T-helper 2 cell treated with Interferon-gamma antibody and Interleukin-4, amounts not matched to agents 5 μg/mL and 100 μg/mL, for 36 hours (primary cell): ENCODE measurements around the gene TMTC2.

ENCODE experiments used
- DNase-seq: peaks from one replicate; pipeline ENCODE4 v3.0.0; 2021; ENCODE audit warnings: low spot score
- H3K27ac Mint-ChIP-seq: one replicate; pipeline ENCODE4 v1.8.0; 2021; ENCODE audit warnings: mild to moderate bottlenecking, mixed read lengths
- H3K27me3 Mint-ChIP-seq: one replicate; pipeline ENCODE4 v1.8.0; 2021; ENCODE audit warnings: low read depth, mixed read lengths
- H3K36me3 Mint-ChIP-seq: one replicate; pipeline ENCODE4 v1.8.0; 2021; ENCODE audit warnings: low read depth, mixed read lengths
- H3K4me1 Mint-ChIP-seq: one replicate; pipeline ENCODE4 v1.8.0; 2021; ENCODE audit warnings: low read depth, mixed read lengths
- H3K4me3 Mint-ChIP-seq: one replicate; pipeline ENCODE4 v1.8.0; 2022; ENCODE audit warnings: mild to moderate bottlenecking, moderate library complexity, mixed read lengths
- H3K9me3 Mint-ChIP-seq: one replicate; pipeline ENCODE4 v1.8.0; 2021; ENCODE audit warnings: mixed read lengths

The TMTC2 gene

DNA sequence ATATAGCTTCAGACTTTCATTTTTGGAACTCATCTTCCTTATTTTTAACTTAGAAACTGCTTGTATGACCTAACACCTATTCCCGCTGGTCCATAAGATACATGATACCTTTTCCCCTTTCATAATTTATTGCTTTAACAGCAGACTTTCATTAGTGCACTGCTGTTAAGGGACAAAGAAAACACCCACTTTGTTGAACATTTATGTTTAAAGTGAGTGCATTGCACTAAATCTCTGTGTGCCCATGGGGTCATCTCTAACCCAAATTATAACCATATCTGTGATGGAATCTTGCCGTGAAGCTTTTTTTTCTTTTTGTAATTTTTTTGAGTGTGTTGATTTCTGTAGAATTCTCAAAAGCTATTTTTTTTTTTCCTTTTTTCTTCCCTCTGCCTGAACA, 261.8 kb downstream of the TMTC2 start:
- DNase-seq, result no peak
- H3K4me3 Mint-ChIP-seq, result no peak overlapping the region
- no peak overlapping the region for H3K27ac Mint-ChIP-seq
- no peaks in the 10 kb centered on the region for H3K9me3 Mint-ChIP-seq
- H3K27me3 Mint-ChIP-seq, result no peaks in the 10 kb centered on the region
- no peaks in the 10 kb centered on the region for H3K4me1 Mint-ChIP-seq
- no peaks in the 10 kb centered on the region for H3K36me3 Mint-ChIP-seq

DNA sequence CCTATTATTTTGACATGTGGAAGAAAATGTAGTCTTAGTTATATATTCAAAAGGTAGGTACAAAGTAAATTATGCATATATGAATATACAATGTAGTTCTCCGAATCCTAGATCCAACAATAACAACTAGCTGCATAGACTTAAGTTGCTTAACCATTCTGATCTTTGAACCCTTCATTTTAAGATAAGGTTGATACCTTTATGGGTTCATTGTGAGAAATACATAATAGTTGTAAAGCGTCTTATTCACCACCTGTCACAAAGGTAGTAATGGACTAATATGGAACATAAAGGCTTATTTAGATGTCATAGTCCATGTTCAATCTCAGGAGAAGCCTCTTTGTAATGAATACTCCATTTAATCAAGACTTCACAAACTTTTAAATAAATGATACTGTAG, 263.6 kb downstream of the TMTC2 start:
- no peak for DNase-seq
- H3K36me3 Mint-ChIP-seq, result no peaks in the 10 kb centered on the region
- H3K4me1 Mint-ChIP-seq, result no peaks in the 10 kb centered on the region
- H3K27me3 Mint-ChIP-seq, result no peaks in the 10 kb centered on the region
- no peaks in the 10 kb centered on the region for H3K9me3 Mint-ChIP-seq
- H3K4me3 Mint-ChIP-seq, result no peak overlapping the region
- no peak overlapping the region for H3K27ac Mint-ChIP-seq

DNA sequence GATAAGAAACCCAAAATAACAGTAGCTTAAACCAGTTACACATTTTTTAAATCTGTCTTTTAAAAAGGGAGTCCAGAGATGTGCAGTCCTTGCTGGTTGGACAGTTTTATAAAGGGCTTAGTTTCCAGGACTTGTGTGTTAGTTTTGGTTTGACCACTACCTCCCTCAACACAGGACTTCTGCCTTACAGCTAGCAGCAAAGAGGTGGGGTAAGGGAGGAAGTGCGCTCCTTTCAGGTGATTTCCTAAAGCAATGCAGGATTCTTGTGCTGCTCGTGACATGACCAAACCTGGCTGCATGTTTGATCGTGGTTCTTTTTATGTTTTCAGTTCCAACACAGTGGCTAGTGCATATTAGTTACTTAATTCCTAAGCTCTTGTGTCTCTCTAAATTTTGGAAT, 266.2 kb downstream of the TMTC2 start:
- Mint-ChIP-seq H3K9me3 (no peaks in the 10 kb centered on the region), H3K4me3 (no peak overlapping the region), H3K27ac (no peak overlapping the region), H3K27me3 (no peaks in the 10 kb centered on the region), H3K36me3 (no peaks in the 10 kb centered on the region), H3K4me1 (no peaks in the 10 kb centered on the region)
- no peak for DNase-seq

DNA sequence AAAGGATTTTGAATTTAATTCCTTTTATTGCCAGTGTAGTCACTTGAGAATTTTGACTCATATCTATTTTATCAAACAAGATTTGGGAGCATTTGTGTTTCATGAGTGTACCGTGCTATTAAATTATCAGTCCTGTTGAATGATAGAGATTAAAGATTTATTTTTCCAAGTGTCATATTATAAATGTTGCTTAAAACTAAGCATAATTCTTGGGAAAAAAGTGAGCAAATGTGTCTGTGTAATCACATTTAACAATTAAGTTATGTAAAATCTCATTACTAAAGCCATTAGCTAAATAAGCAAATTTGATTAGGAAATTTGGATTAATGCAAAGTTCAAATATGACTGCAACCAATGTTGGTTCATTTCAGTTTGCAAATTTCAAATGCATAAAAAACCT, 266.7 kb downstream of the TMTC2 start:
- Mint-ChIP-seq H3K4me1 (no peaks in the 10 kb centered on the region), H3K36me3 (no peaks in the 10 kb centered on the region), H3K27ac (no peak overlapping the region), H3K4me3 (no peak overlapping the region), H3K9me3 (no peaks in the 10 kb centered on the region), H3K27me3 (no peaks in the 10 kb centered on the region)
- DNase-seq, result no peak

DNA sequence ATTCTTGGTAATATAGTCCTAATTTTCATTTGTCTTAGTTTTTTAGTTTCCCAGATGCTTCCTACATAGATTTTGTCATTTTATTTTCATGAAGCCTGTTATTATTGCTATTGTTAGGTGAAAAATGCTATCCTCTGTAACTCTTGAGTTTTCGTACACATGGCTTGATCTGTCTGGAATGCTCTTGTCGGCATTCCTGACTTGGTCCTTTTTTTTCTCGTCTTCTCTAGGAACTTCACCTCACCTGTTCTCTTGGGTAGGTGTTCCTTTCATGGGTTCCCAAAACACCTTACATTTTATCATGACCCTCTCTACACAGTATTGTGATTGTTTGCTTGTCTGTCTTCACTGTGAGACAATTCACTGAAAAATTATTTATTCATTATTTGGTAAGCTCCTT, 267.4 kb downstream of the TMTC2 start:
- no peaks in the 10 kb centered on the region for H3K4me1 Mint-ChIP-seq
- no peaks in the 10 kb centered on the region for H3K36me3 Mint-ChIP-seq
- no peaks in the 10 kb centered on the region for H3K27me3 Mint-ChIP-seq
- no peak for DNase-seq
- no peak overlapping the region for H3K27ac Mint-ChIP-seq
- no peak overlapping the region for H3K4me3 Mint-ChIP-seq
- no peaks in the 10 kb centered on the region for H3K9me3 Mint-ChIP-seq

DNA sequence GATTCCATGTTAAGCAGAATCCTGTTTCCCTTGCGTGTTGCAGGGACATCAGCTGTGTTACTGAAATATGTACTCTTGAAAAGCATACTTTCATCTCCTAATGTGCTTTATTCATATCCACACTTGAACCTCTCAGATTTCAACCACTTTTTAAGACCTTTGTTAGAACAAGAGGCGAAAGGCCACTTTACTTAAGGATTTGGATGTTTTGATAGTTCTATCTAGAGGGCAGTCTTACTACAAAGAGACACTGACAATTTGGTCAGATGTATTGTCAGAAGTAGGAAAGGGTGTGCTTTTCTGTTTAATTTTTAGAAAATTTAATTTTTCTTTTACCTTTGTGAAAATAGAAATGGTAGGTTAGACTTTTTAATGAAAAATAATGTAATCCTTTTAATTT, 267.9 kb downstream of the TMTC2 start:
- H3K4me1 Mint-ChIP-seq, result peaks cover under 1% of the 10 kb centered on the region
- H3K27ac Mint-ChIP-seq, result no peak overlapping the region
- no peaks in the 10 kb centered on the region for H3K36me3 Mint-ChIP-seq
- no peak overlapping the region for H3K4me3 Mint-ChIP-seq
- no peak for DNase-seq
- H3K9me3 Mint-ChIP-seq, result no peaks in the 10 kb centered on the region
- H3K27me3 Mint-ChIP-seq, result no peaks in the 10 kb centered on the region

DNA sequence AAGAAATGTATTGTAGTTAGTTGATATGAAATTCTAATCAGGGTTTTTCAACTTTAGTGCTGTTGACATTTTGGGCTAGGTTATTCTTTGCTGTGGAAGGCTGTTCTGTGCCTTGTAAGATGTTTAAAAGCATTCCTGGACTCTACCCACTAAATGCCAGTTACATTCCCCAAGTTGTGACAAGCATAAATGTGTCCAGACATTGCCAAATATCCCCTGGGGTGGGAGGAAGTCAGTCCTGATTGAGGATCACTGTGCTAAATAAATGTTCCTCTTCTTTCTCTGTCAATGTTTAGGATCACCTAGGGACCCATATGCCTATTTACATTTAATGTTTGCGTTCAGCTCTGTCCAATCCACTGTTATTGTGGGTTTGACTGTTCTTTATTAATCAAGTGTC, 268.3 kb downstream of the TMTC2 start:
- H3K27me3 Mint-ChIP-seq, result no peaks in the 10 kb centered on the region

DNA sequence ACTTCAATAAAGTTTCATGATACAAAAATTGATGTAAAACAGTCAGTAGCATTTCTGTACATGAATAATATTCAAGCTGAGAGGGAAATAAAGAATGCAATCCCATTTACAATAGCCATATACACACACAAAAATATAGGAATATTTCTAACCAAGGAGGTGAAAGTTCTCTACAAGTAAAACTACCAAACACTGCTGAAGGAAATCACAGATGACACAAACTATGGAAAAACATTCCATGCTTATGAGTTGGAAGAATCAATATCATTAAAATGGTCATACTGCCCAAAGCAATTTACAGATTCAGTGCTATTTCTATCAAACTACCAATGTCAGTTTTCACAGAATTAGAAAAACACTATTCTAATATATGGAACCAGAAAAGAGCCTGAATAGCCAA, 272.3 kb downstream of the TMTC2 start:
- DNase-seq, result no peak
- no peak overlapping the region for H3K27ac Mint-ChIP-seq
- H3K36me3 Mint-ChIP-seq, result no peaks in the 10 kb centered on the region
- H3K9me3 Mint-ChIP-seq, result no peaks in the 10 kb centered on the region
- peaks cover 5% of the 10 kb centered on the region for H3K4me1 Mint-ChIP-seq
- no peak overlapping the region for H3K4me3 Mint-ChIP-seq
- H3K27me3 Mint-ChIP-seq, result no peaks in the 10 kb centered on the region

More for the DNA sequence above, 268.3 kb downstream of the TMTC2 start:
- Mint-ChIP-seq H3K4me1 (peaks cover 5% of the 10 kb centered on the region), H3K36me3 (no peaks in the 10 kb centered on the region), H3K9me3 (no peaks in the 10 kb centered on the region), H3K4me3 (no peak overlapping the region), H3K27ac (no peak overlapping the region)
- no peak for DNase-seq

DNA sequence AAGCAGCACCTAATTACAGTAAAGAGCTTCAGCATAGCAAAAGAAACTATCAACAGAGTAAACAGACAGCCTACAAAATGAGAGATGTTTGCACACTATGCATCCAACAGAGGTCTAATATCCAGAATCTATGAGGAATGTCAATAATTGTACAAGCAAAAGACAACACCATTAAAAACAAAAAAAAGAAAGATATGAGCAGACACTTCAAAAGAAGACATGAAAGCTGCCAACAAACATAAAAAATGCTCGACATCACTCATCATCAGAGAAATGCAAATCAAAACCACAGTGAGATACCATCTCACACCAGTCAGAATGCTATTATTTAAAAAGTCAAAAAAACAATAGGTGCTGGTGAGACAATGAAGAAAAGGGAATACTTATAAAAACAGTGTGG, 273.1 kb downstream of the TMTC2 start:
- Mint-ChIP-seq H3K4me1 (peaks cover 5% of the 10 kb centered on the region), H3K36me3 (no peaks in the 10 kb centered on the region), H3K27ac (no peak overlapping the region), H3K9me3 (no peaks in the 10 kb centered on the region), H3K4me3 (no peak overlapping the region), H3K27me3 (no peaks in the 10 kb centered on the region)
- DNase-seq, result no peak

DNA sequence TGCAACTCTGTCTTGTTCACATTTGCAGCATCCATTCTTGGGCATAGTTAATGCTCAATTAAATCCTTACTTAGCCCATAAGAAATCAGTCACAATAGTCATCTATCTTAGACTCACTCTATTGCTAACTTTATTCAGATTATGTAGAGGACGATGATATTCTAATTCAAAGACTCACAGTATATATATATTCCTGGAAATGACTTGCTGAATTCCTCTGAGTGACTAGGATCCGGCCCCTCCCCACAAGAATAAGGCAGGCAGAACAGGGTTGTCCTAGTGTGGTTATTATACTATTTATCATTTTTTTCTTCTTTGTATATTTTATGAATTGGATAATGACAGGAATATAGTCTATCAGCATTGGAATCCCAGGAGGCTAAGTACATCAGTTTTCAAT, 275.1 kb downstream of the TMTC2 start:
- Mint-ChIP-seq H3K36me3 (no peaks in the 10 kb centered on the region), H3K27ac (no peak overlapping the region)
- no peak for DNase-seq

DNA sequence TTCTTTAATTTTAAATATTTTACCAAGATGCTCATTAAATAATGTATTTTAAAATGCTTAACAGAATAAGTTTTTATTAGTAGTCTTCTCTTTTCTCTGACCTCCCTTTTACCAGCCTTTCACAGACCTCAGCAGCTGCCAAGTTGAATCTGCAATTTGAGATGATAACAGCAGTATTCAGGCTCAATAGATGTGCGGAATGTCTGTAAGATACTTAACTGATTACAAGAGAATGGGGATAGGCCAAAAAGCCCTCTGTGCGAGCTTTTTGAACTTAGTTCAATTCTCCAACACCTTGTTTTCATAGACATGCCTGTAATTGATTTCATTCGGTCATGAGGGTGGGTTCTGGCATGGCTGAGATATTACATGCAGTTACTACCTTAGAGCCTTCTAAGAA, 277.2 kb downstream of the TMTC2 start:
- no peaks in the 10 kb centered on the region for H3K9me3 Mint-ChIP-seq
- no peak for DNase-seq
- no peak overlapping the region for H3K27ac Mint-ChIP-seq
- H3K36me3 Mint-ChIP-seq, result no peaks in the 10 kb centered on the region
- H3K4me3 Mint-ChIP-seq, result no peak overlapping the region
- peaks cover 5% of the 10 kb centered on the region for H3K4me1 Mint-ChIP-seq
- H3K27me3 Mint-ChIP-seq, result no peaks in the 10 kb centered on the region

More for the DNA sequence above, 275.1 kb downstream of the TMTC2 start:
- Mint-ChIP-seq H3K9me3 (no peaks in the 10 kb centered on the region), H3K27me3 (no peaks in the 10 kb centered on the region), H3K4me3 (no peak overlapping the region), H3K4me1 (peaks cover 5% of the 10 kb centered on the region)

DNA sequence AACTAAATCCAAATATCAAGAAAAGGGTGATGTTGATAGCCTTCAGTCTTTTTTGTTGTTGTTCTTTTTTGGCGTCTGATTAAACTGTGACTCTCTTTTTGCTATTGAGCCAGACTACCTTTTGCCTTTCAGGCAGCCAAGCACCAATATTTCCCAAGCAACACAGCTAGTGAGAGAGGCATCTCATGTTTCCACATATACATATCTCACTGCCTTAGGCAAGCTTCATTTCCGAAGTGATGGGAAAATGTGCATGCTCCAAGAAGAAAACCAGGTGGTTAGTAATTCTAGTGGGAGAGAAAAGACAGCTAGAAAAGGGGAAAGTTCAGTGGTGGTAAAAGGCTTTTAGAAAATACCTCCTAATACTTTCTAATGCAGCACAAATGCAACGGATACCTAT, 277.7 kb downstream of the TMTC2 start:
- Mint-ChIP-seq H3K27ac (no peak overlapping the region), H3K4me3 (no peak overlapping the region), H3K27me3 (no peaks in the 10 kb centered on the region), H3K4me1 (peaks cover 5% of the 10 kb centered on the region), H3K36me3 (no peaks in the 10 kb centered on the region), H3K9me3 (no peaks in the 10 kb centered on the region)
- DNase-seq, result no peak

DNA sequence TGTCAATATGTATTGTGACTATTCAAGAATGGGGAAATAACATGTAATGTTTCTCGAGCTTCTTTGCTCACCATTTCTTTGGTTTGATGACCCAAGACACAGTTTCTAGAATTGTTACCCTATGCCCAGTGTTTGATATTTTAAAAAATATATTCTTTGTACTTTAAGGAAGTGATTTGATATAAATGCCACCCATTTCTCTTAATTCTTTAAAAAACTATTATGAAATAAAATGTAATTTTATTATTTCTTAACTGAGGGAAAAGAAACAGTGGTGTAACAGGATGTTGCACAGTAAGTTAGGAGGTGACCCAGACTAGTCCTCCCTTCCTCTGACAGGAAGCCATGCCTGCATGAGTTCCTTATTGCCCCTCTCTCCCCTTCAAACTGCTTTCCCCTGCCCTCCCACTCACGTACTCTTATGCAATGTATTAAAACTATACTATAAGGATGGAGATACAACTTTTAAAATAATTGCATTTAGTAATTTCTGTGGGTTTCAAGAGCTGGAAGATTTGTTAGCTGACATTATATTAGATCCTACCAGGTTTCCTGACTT, 279.4 kb downstream of the TMTC2 start:
- Mint-ChIP-seq H3K27ac (no peak overlapping the region), H3K9me3 (no peaks in the 10 kb centered on the region), H3K4me3 (no peak overlapping the region), H3K36me3 (no peaks in the 10 kb centered on the region), H3K27me3 (no peaks in the 10 kb centered on the region), H3K4me1 (no peaks in the 10 kb centered on the region)
- DNase-seq, result no peak

DNA sequence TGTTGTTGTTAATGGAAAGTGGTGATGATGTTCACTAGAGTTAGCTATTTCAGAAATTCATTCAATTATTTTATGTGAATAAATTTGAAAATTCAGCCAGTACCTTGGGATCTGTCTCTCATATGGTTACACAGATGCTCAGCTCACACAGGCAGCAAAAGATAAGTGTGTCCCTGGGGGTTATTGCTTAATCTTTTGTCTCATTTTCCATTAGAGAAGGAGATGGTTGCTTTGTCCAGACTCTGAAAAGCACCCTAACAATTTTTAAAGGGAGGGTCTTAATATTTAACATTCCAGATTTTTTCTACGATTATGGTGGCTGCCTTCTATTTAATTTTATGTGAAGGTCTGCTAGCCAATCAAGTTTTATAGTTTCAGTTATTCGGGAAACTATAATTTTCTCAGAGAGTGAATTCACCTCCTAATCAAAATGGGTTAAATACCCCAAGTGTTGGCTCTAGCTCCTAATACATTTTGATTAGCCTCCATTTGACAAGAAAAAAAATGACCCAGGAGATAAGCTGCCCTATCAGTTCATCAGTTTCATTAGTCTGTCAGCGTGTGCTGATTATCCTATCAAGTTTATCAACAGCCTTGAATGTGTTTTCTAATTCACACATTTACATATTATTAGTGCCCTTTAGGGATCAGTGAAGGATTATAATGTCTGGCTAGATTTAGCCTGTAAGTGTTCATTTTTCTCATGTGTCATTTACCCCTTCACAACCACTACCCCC, 282.1 kb downstream of the TMTC2 start:
- H3K27ac Mint-ChIP-seq, result no peak overlapping the region
- H3K27me3 Mint-ChIP-seq, result no peaks in the 10 kb centered on the region
- no peaks in the 10 kb centered on the region for H3K9me3 Mint-ChIP-seq
- no peaks in the 10 kb centered on the region for H3K36me3 Mint-ChIP-seq
- no peak overlapping the region for H3K4me3 Mint-ChIP-seq
- no peak for DNase-seq
- no peaks in the 10 kb centered on the region for H3K4me1 Mint-ChIP-seq

DNA sequence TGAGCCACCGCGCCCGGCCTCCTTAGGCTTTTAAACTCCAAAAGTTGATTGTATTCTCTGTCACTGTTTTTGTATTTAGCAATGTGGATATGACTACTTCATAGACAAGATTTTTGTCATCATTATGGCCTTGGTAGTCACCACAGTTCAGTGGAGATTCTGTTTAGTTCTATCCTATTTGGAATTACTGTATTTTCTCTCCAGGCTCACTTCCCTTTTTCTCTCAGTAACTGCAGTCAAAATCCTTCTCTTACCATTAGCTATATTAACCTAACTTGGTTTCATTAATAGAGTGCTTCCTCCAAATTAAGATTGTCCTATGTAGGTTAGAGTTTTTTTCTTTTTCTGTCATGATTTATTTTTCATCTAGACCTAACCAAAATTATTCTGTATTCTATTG, 283.9 kb downstream of the TMTC2 start:
- Mint-ChIP-seq H3K27ac (no peak overlapping the region), H3K4me3 (no peak overlapping the region), H3K9me3 (no peaks in the 10 kb centered on the region), H3K4me1 (no peaks in the 10 kb centered on the region), H3K36me3 (no peaks in the 10 kb centered on the region), H3K27me3 (no peaks in the 10 kb centered on the region)
- no peak for DNase-seq
